A549 (cell line): Measurements from ENCODE around the gene RYR1. TPM values are rescaled to one million over a fixed set of nuclear protein-coding genes. Genes with fewer than 3 reads are reported as not detected.

ENCODE experiments used
- ATAC-seq, 2 experiments: fragments of 200-7000 bp in 1 of 2; fragments of >200 bp in 1 of 2; cut with Nextera tagmentation in 1 of 2; cut with Tn5 transposase in 1 of 2; 3 replicates each; pipeline versions ENCODE4 v1.8.0 to v1.9.1; 2018 to 2020; ENCODE audit warnings: mild to moderate bottlenecking in 1 of 2, moderate library complexity in 1 of 2
- CTCF ChIA-PET: fragments of 300-600 bp; sonication (Branson Sonifier 250); formaldehyde crosslinking; extraction: SDS; loops from one replicate; lab custom pipeline; 2021; ENCODE audit warnings: antibody characterized with exemption, inconsistent platforms; lab: Yijun Ruan, JAX
- POLR2A ChIA-PET: fragments of 350-600 bp; formaldehyde crosslinking; extraction: SDS; loops from one replicate; lab custom pipeline; 2021; ENCODE audit warnings: antibody characterized with exemption, inconsistent platforms; lab: Yijun Ruan, JAX
- DNase-seq, 2 experiments: peaks; one replicate each; pipeline versions ENCODE4 v3.0.0 to v3.0.0-alpha.2; 2011 to 2016; ENCODE audit warnings: low read depth in 1 of 2, low spot score in 1 of 2
- FAIRE-seq: peaks from 2 replicates; lab custom pipeline; 2011; peaks lifted over from hg19 to GRCh38; lab: Jason Lieb, UNC
- H3K27ac ChIP-seq, 2 experiments: fragments of >200 bp; sonication (Bioruptor Twin); formaldehyde crosslinking; 3 replicates each; pipeline ENCODE4 v1.5.1; 2016 to 2017
- H3K4me1 ChIP-seq: fragments of >200 bp; sonication (Bioruptor Twin); formaldehyde crosslinking; 3 replicates; pipeline ENCODE4 v1.6.1; 2016
- H3K4me2 ChIP-seq: fragments of >200 bp; sonication (Bioruptor Twin); formaldehyde crosslinking; 3 replicates; pipeline ENCODE4 v1.6.1; 2016
- H3K4me3 ChIP-seq: fragments of >200 bp; sonication (Bioruptor Twin); formaldehyde crosslinking; 3 replicates; pipeline ENCODE4 v1.5.1; 2016
- H3K9me3 ChIP-seq: fragments of >200 bp; sonication (Bioruptor Twin); formaldehyde crosslinking; 3 replicates; pipeline ENCODE4 v1.6.1; 2016
- BHLHE40 ChIP-seq: IDR thresholded peaks from 2 replicates; pipeline ENCODE4 v1.6.1; 2012; ENCODE audit warnings: low read depth, low read length, inconsistent platforms
- FOSL2 ChIP-seq, 2 experiments: fragments of 450-650 bp in 1 of 2; fragments of >200 bp in 1 of 2; sonication (Bioruptor Twin) in 1 of 2; formaldehyde crosslinking; IDR thresholded peaks; 2 replicates each; pipeline versions ENCODE4 v1.5.0 to v1.6.1; 2016 to 2020; ENCODE audit warnings: mild to moderate bottlenecking in 1 of 2, moderate library complexity in 1 of 2
- FOXS1 ChIP-seq: fragments of 250-450 bp; sonication (Bioruptor Pico); IDR thresholded peaks from 2 replicates; pipeline ENCODE4 v1.5.0; 2020; ENCODE audit warnings: mild to moderate bottlenecking, moderate library complexity
- HEYL ChIP-seq: fragments of 250-450 bp; sonication (Bioruptor Pico); IDR thresholded peaks from 2 replicates; pipeline ENCODE4 v1.8.0; 2021; ENCODE audit warnings: mild to moderate bottlenecking, moderate library complexity
- HOXB5 ChIP-seq: fragments of 250-450 bp; sonication (Bioruptor Pico); IDR thresholded peaks from 2 replicates; pipeline ENCODE4 v1.5.0; 2020; ENCODE audit warnings: mild to moderate bottlenecking, moderate library complexity
- JUNB ChIP-seq: fragments of >200 bp; sonication (Bioruptor Twin); formaldehyde crosslinking; IDR thresholded peaks from 2 replicates; pipeline ENCODE4 v1.6.1; 2016
- KDM1A ChIP-seq: fragments of 200-600 bp; sonication (generic); IDR thresholded peaks from 2 replicates; pipeline ENCODE4 v1.6.1; 2016; ENCODE audit warnings: low read depth, mild to moderate bottlenecking
- KDM5A ChIP-seq: fragments of 200-600 bp; sonication (generic); IDR thresholded peaks from 2 replicates; pipeline ENCODE4 v1.6.1; 2016; ENCODE audit warnings: antibody characterized with exemption, mild to moderate bottlenecking
- MAFK ChIP-seq: fragments of 450-650 bp; IDR thresholded peaks from 2 replicates; pipeline ENCODE4 v1.6.1; 2014; ENCODE audit not compliant: partially characterized antibody
- MAX ChIP-seq: IDR thresholded peaks from 2 replicates; pipeline ENCODE4 v1.6.1; 2012
- MAZ ChIP-seq: fragments of 150-350 bp; IDR thresholded peaks from 2 replicates; pipeline ENCODE4 v1.6.1; 2014; ENCODE audit warnings: antibody characterized with exemption, low read depth, low read length, borderline replicate concordance
- MYC ChIP-seq: IDR thresholded peaks from 2 replicates; pipeline ENCODE4 v1.6.1; 2012; ENCODE audit warnings: mild to moderate bottlenecking, inconsistent platforms, low read length, improper control_type of control experiment, borderline replicate concordance
- NFE2L2 ChIP-seq: fragments of 150-350 bp; conservative IDR thresholded peaks from 2 replicates; pipeline ENCODE4 v1.6.1; 2014; ENCODE audit warnings: low read length
- NPAS2 ChIP-seq: fragments of 250-450 bp; sonication (Bioruptor Pico); IDR thresholded peaks from 2 replicates; pipeline ENCODE4 v1.8.0; 2022; ENCODE audit warnings: mild to moderate bottlenecking, moderate library complexity, borderline replicate concordance
- NR3C1 ChIP-seq: fragments of >200 bp; sonication (Bioruptor Twin); formaldehyde crosslinking; IDR thresholded peaks from 3 replicates; pipeline ENCODE4 v1.6.1; 2017
- PHF8 ChIP-seq: fragments of 200-600 bp; sonication (generic); IDR thresholded peaks from 2 replicates; pipeline ENCODE4 v1.6.1; 2016; ENCODE audit warnings: low read depth, mild to moderate bottlenecking, antibody characterized with exemption, moderate library complexity, borderline replicate concordance
- RARB ChIP-seq: fragments of 250-450 bp; sonication (Bioruptor Pico); IDR thresholded peaks from 2 replicates; pipeline ENCODE4 v1.8.0; 2021; ENCODE audit warnings: mild to moderate bottlenecking, moderate library complexity
- RCOR1 ChIP-seq: fragments of 150-350 bp; IDR thresholded peaks from 2 replicates; pipeline ENCODE4 v1.6.1; 2014; ENCODE audit warnings: antibody characterized with exemption, low read length, low read depth
- RFX5 ChIP-seq: fragments of 450-650 bp; IDR thresholded peaks from 2 replicates; pipeline ENCODE4 v1.7.1; 2014; ENCODE audit warnings: antibody characterized with exemption, mild to moderate bottlenecking, moderate library complexity
- RNF2 ChIP-seq: fragments of 200-600 bp; sonication (generic); IDR thresholded peaks from 2 replicates; pipeline ENCODE4 v1.6.1; 2016; ENCODE audit warnings: low read depth, mild to moderate bottlenecking, antibody characterized with exemption, moderate library complexity, borderline replicate concordance
- TP53 ChIP-seq: fragments of 250-450 bp; sonication (Bioruptor Pico); IDR thresholded peaks from 2 replicates; pipeline ENCODE4 v1.5.0; 2021; ENCODE audit warnings: mild to moderate bottlenecking, moderate library complexity
- ZFP36 ChIP-seq: fragments of 450-650 bp; IDR thresholded peaks from 2 replicates; pipeline ENCODE4 v1.6.1; 2014; ENCODE audit warnings: borderline replicate concordance; ENCODE audit not compliant: partially characterized antibody
- ZNF302 ChIP-seq: fragments of 250-450 bp; sonication (Bioruptor Pico); IDR thresholded peaks from 2 replicates; pipeline ENCODE4 v1.9.0; 2021; ENCODE audit warnings: inconsistent platforms, mild to moderate bottlenecking, moderate library complexity
- WGBS: methylation state at CpG from one replicate; pipeline ENCODE4 v1.1.6; 2017; ENCODE audit errors: missing lambda C conversion rate; 5-methylcytosine and 5-hydroxymethylcytosine counted together
- polyA plus RNA-seq, 4 experiments: library from polyadenylated mRNA; depleted of rRNA in 3 of 4; stranded (reverse); fragments of >200 nt; fragmentation: RNase III in 1 of 4; extraction: RNeasy Plus Mini Kit Qiagen cat#74134 plus additional on column Dnase treatment in 1 of 4; gene quantifications; 2 replicates in 3 of 4; 3 replicates in 1 of 4; pipeline ENCODE4 v1.2.3, GENCODE V29; 2011 to 2017
- TF ChIP-seq, protein P1 (sequence below): fragments of >200 bp; sonication (Bioruptor Twin); formaldehyde crosslinking; IDR thresholded peaks from 3 replicates; pipeline ENCODE4 v1.6.1; 2016
- TF ChIP-seq, protein P2 (sequence below): IDR thresholded peaks from 2 replicates; pipeline ENCODE4 v1.6.1; 2012; ENCODE audit warnings: low read depth, borderline replicate concordance

Gene RYR1
- polyA plus RNA-seq, 2 of the 4 experiments (the other 2 are of a cell fraction): 1.4 to 3.1 TPM

DNA sequence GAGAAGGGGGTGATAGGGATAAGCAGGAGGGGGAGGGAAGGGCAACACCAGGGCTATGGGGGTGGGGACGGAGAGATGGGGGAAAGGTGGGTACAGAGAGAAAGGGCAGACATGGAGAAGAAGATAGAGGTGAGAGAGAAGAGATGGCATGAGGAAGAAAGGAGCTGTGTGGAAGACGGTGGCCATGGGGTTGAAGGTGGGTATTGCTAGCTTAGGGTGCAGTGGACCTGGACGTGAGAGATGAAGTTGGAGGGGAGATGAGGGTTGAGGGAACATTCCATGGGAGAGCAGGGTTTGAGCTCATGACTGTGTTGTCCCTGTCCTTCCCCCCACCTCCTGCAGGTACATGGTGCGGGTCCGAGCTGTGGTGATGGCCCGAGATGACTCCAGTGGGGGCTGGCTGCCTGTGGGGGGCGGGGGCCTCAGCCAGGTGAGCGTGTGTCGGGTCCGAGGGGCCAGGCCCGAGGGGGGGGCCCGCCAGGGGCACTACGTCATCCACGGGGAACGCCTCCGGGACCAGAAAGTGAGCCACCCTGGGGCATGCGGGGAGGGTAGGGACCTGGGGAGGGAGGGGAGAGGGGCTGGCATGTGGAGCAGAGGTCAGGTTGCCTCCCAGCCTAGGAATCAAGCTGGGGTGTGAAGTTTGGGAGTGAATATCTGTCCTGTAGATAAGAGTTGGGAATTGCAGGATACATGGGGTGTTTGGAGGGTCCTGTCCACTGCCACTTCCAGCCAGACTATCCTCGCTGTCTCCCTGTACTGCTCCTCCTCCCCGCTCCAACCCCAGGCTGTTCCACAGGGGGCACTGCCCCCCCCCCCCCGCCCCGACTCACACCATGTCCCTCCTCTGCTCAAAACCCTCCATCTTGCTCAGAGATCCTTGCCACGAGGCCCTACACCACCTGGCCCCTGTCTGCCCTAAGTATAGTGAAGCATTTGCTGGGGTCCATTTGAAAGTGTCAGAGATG lies 43.2 kb upstream of the RYR1 start:
- DNase-seq: no peak
- Histone ChIP-seq H3K9me3 (no peaks in the 10 kb centered on the region), H3K27ac (peak overlapping the region in 1 of 2 experiments; percentile 90; a peak in 3 of 6 replicates), H3K4me2 (peak overlapping the region; percentile 86), H3K4me3 (peak overlapping the region; percentile 61; the same call in 1 of the 3 replicates), H3K4me1 (peaks cover 42% of the 10 kb centered on the region)
- ATAC-seq: no peak
- POLR2A ChIA-PET: interaction anchor here (0.6 to 3.4 kb wide), 4 partner anchors 9 to 141 kb away, joined by 4 to 89 read pairs (median 6); partner anchors contain the start of genes FAM98C and PSMD8
- CTCF ChIA-PET: interaction anchor here (0.7 to 12.4 kb wide), 11 partner anchors 11 to 540 kb away, joined by 3 to 254 read pairs (median 5); partner anchors contain the start of genes CATSPERG, FAM98C, MRPS12 and PSMD8
- 81% methylated on average over 9 of the region's 22 CpGs for WGBS
- no peak for FAIRE-seq
- TF ChIP-seq FOSL2 (IDR thresholded peaks at IDR 0.05) (no peak), FOSL2 (CRISPR knock-in tag; IDR thresholded peaks at IDR 0.05) (no peak), BHLHE40 (no peak), HEYL (no peak), PHF8 (no peak), MAX (no peak), RCOR1 (no peak), RARB (CRISPR knock-in tag) (no peak), RNF2 (no peak), RFX5 (no peak), FOXS1 (no peak), KDM5A (no peak)
- TF ChIP-seq, protein P1, sequence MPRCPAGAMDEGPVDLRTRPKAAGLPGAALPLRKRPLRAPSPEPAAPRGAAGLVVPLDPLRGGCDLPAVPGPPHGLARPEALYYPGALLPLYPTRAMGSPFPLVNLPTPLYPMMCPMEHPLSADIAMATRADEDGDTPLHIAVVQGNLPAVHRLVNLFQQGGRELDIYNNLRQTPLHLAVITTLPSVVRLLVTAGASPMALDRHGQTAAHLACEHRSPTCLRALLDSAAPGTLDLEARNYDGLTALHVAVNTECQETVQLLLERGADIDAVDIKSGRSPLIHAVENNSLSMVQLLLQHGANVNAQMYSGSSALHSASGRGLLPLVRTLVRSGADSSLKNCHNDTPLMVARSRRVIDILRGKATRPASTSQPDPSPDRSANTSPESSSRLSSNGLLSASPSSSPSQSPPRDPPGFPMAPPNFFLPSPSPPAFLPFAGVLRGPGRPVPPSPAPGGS: no peak
- TF ChIP-seq, protein P2, sequence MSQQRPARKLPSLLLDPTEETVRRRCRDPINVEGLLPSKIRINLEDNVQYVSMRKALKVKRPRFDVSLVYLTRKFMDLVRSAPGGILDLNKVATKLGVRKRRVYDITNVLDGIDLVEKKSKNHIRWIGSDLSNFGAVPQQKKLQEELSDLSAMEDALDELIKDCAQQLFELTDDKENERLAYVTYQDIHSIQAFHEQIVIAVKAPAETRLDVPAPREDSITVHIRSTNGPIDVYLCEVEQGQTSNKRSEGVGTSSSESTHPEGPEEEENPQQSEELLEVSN: no peak

- Histone ChIP-seq H3K27ac (peak overlapping the region; percentile 26 to 74; a peak in 5 of 6 replicates), H3K4me2 (peak overlapping the region; percentile 62), H3K4me3 (no peak overlapping the region), H3K4me1 (peaks cover 42% of the 10 kb centered on the region), H3K9me3 (no peaks in the 10 kb centered on the region)
- ATAC-seq (no peak), FAIRE-seq (no peak), DNase-seq (no peak)
- ChIA-PET CTCF (interaction anchor here (0.8 to 12.4 kb wide), 5 partner anchors 8 to 148 kb away, joined by 4 to 254 read pairs (median 4); partner anchors contain the start of genes FAM98C and PSMD8), POLR2A (no interaction called here)
- WGBS: 80% methylated on average over 8 of the region's 8 CpGs
- no peak for TF ChIP-seq TP53 (CRISPR knock-in tag)
- TF ChIP-seq ZNF302 (CRISPR knock-in tag): no peak
- TF ChIP-seq MAZ: no peak
- no peak for TF ChIP-seq NR3C1
- TF ChIP-seq RARB (CRISPR knock-in tag): no peak
Observed at GRCh38 chr19:38391911-38392464, 41.5 kb upstream of the RYR1 start.

DNA sequence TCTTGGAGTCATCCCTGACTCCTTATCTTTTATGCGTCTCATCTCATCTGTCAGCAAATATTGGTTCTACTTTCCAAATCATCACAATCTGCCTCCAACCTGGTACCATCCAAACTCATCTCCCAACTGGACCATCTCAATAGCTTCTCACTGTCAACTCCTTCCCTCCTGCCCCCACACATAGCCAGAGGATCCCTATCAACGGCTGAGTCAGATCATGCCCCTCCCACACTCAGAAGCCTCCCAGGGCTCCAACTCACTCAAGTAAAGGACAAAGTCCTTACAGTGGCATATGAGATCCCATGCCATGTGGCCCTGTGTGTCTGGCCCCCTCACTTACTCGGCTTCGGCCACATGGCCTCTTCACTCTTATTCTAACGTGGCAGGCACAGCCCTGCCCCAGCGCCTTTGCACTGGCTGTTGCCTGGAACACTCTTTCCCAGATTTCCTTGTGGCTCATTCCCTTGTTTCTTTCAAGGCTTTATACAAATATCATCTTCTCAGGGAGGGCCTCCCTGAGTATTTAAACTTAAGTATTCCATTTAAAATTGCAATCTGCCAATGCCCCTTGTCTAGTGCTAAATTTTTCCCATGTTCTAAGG lies 40.7 kb upstream of the RYR1 start:
- DNase-seq: peak; percentile 66 to 79
- Histone ChIP-seq H3K4me2 (peak overlapping the region; percentile 62), H3K4me3 (no peak overlapping the region), H3K9me3 (no peaks in the 10 kb centered on the region), H3K4me1 (peaks cover 36% of the 10 kb centered on the region), H3K27ac (peak overlapping the region; percentile 61 to 74)
- peak; percentile 7 to 17; a peak in 3 of 6 replicates for ATAC-seq
- FAIRE-seq: peak; percentile 98
- CTCF ChIA-PET: interaction anchor here (0.6 to 12.4 kb wide), 11 partner anchors 8 to 537 kb away, joined by 3 to 254 read pairs (median 4); partner anchors contain the start of genes FAM98C, MRPS12, PSMD8 and SARS2
- POLR2A ChIA-PET: interaction anchor here (1.8 kb wide), 1 partner anchor 19 kb away, joined by 6 read pairs; the partner anchor contains the start of gene PSMD8
- 43% methylated on average over 6 of the region's 6 CpGs for WGBS
- TF ChIP-seq FOSL2 (IDR thresholded peaks at IDR 0.05) (no peak), FOSL2 (CRISPR knock-in tag; IDR thresholded peaks at IDR 0.05) (0 out of 2 replicates have a peak, but pooled peaks have one; percentile 4), ZFP36 (no peak), MAFK (peak; percentile 28), KDM1A (0 out of 2 replicates have a peak, but pooled peaks have one; percentile 34), NPAS2 (no peak), HOXB5 (CRISPR knock-in tag) (0 out of 2 replicates have a peak, but pooled peaks have one; percentile 32), MAX (peak; percentile 79), NFE2L2 (no peak), MYC (peak; percentile 83; the same call in 1 of the 2 replicates), JUNB (no peak)
- TF ChIP-seq, protein P2: 0 out of 2 replicates have a peak, but pooled peaks have one; percentile 37
